Measurements from ENCODE around the gene TBX4.

TBX4 gene

GRCh38 chr17:61449707-61450640 is 2.2 kb upstream of the TBX4 start:
- H3K4me1 ChIP-seq (ENCODE audit: low read depth, poor library complexity, severe bottlenecking) = no peaks in the 10 kb centered on the region
- no peak for TF ChIP-seq CTCF (conservative IDR thresholded peaks at IDR 0.05; ENCODE audit: low read depth, low read length)
- no peaks in the 10 kb centered on the region for H3K36me3 ChIP-seq (ENCODE audit: insufficient read depth)
- H3K79me2 ChIP-seq (ENCODE audit: insufficient read depth, low read depth) = no peaks in the 10 kb centered on the region
- no peak overlapping the region for H3K27ac ChIP-seq
- H3K27me3 ChIP-seq (ENCODE audit: insufficient read depth, low read depth) = no peaks in the 10 kb centered on the region
- H2AFZ ChIP-seq (ENCODE audit: low read depth) = no peak overlapping the region
- no peak overlapping the region for H3K4me2 ChIP-seq
- no peak overlapping the region for H3K4me3 ChIP-seq (IDR thresholded peaks at IDR 0.05; ENCODE audit: insufficient read depth, low read depth, low read length)
- no peak overlapping the region for H3K9ac ChIP-seq
- H4K20me1 ChIP-seq (ENCODE audit: insufficient read depth) = no peaks in the 10 kb centered on the region

DNA sequence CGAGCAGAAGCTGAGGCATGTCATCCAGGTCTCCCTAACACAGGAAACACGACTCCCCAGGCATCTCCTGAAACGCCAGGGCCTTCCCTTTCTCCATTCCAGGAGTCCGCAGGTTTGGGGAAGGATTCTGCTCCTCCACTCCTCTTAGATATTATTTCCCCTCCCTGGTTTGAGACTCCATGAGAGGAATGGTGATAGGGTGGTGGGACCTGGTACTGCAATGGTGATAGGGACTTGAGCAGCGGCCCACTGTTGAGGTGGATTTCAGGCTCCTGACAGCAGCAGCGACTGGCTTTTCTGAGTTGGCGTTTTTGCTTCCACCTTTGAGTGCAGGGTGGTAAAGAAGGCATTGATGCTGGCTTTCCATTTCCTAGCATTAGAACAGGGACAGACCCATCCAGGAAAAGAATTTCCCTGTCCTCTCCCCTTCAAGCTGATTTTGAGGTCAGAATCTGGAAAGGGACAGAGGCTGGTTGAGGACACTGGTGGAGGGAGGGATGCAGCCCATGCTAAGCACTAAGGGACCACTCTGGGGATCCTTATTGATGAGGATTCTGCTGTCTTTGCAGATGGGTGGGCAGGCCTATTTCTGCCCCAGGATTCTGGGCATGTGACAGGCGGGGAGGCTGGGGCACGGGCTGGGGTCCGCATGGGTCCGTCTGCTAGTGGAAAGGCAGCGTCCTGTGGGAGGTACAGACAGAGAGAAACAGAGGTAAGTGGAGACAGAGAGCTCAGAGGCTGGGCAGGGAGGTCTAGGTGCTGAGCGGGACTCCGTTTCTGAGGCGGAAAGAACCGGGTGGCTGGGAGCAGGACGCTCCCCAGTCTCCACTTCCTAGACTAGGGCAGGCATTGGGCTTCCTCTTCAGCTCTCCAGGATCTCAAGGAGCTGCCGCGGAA is 1.3 kb upstream of the TBX4 start:
- Histone ChIP-seq H3K36me3 (ENCODE audit: insufficient read depth) (no peaks in the 10 kb centered on the region), H3K4me1 (ENCODE audit: low read depth, poor library complexity, severe bottlenecking) (no peaks in the 10 kb centered on the region), H4K20me1 (ENCODE audit: insufficient read depth) (no peaks in the 10 kb centered on the region), H3K9ac (no peak overlapping the region), H3K27ac (no peak overlapping the region), H3K4me2 (no peak overlapping the region), H3K79me2 (ENCODE audit: insufficient read depth, low read depth) (no peaks in the 10 kb centered on the region), H3K4me3 (IDR thresholded peaks at IDR 0.05; ENCODE audit: insufficient read depth, low read depth, low read length) (no peak overlapping the region), H2AFZ (ENCODE audit: low read depth) (no peak overlapping the region), H3K27me3 (ENCODE audit: insufficient read depth, low read depth) (no peaks in the 10 kb centered on the region)
- no peak for TF ChIP-seq CTCF (conservative IDR thresholded peaks at IDR 0.05; ENCODE audit: low read depth, low read length)

GRCh38 chr17:61451538-61452300 is 503 bp upstream of the TBX4 start:
- no peak overlapping the region for H2AFZ ChIP-seq (ENCODE audit: low read depth)
- H3K36me3 ChIP-seq (ENCODE audit: insufficient read depth) = no peaks in the 10 kb centered on the region
- H3K4me3 ChIP-seq (IDR thresholded peaks at IDR 0.05; ENCODE audit: insufficient read depth, low read depth, low read length) = no peak overlapping the region
- no peak for TF ChIP-seq CTCF (conservative IDR thresholded peaks at IDR 0.05; ENCODE audit: low read depth, low read length)
- no peaks in the 10 kb centered on the region for H3K27me3 ChIP-seq (ENCODE audit: insufficient read depth, low read depth)
- no peaks in the 10 kb centered on the region for H3K79me2 ChIP-seq (ENCODE audit: insufficient read depth, low read depth)
- no peaks in the 10 kb centered on the region for H4K20me1 ChIP-seq (ENCODE audit: insufficient read depth)
- no peak overlapping the region for H3K9ac ChIP-seq
- H3K4me2 ChIP-seq = no peak overlapping the region
- no peaks in the 10 kb centered on the region for H3K4me1 ChIP-seq (ENCODE audit: low read depth, poor library complexity, severe bottlenecking)
- H3K27ac ChIP-seq = no peak overlapping the region

All from KMS-11 (cell line).